ENCODE results near the gene TMPRSS11B. TPM values are rescaled to one million over a fixed set of nuclear protein-coding genes. Genes with fewer than 3 reads are reported as not detected.

The TMPRSS11B gene
- total and polyA plus RNA-seq, 2 of the 13 experiments (the other 11 are each of a cell fraction or from before 2014, with no cell fraction given): not detected

- Histone ChIP-seq H3K27ac (ENCODE audit: extremely low read length, insufficient read depth, low read length) (no peak overlapping the region), H3K9me3 (ENCODE audit: low read length) (no peaks in the 10 kb centered on the region; the same call in 1 of the 2 replicates), H3K79me2 (ENCODE audit: insufficient read depth, low read length) (no peaks in the 10 kb centered on the region), H3K4me3 (replicated peaks in 1 of 3; ENCODE audit: insufficient read depth in 1 of 3, low read depth in 2 of 3, low read length in 3 of 3) (no peak overlapping the region), H3K4me2 (ENCODE audit: low read depth, low read length) (no peak overlapping the region), H3K9ac (ENCODE audit: insufficient read depth, low read depth, low read length) (no peak overlapping the region), H2AFZ (ENCODE audit: low read length) (no peak overlapping the region), H4K20me1 (ENCODE audit: insufficient read depth, low read length) (no peaks in the 10 kb centered on the region), H3K27me3 (ENCODE audit: control insufficient read depth in 1 of 2, insufficient read depth in 2 of 2, low read length in 2 of 2) (no peaks in the 10 kb centered on the region; a peak in 1 of 5 replicates), H3K4me1 (ENCODE audit: insufficient read depth, low read length) (no peaks in the 10 kb centered on the region), H3K36me3 (replicated peaks in 1 of 2; ENCODE audit: control insufficient read depth in 1 of 2, insufficient read depth in 2 of 2, low read length in 2 of 2) (no peaks in the 10 kb centered on the region)
- ATAC-seq: no peak
- ChIA-PET POLR2A (no interaction called here), CTCF (ENCODE audit: low intra/inter-chr PET ratio, low total read pairs) (no interaction called here)
- 3% methylated on average over 2 of the region's 2 CpGs for WGBS (ENCODE audit: low lambda C conversion rate)
- TF ChIP-seq ZNF746 (CRISPR knock-in tag; IDR thresholded peaks at IDR 0.05) (no peak), SP4 (CRISPR knock-in tag; IDR thresholded peaks at IDR 0.05) (no peak), RXRB (CRISPR knock-in tag; IDR thresholded peaks at IDR 0.05; ENCODE audit: borderline replicate concordance) (no peak), ZNF207 (IDR thresholded peaks at IDR 0.05; ENCODE audit: borderline replicate concordance) (no peak), REL (CRISPR knock-in tag; conservative IDR thresholded peaks at IDR 0.05) (no peak)
- TF ChIP-seq, protein P1, sequence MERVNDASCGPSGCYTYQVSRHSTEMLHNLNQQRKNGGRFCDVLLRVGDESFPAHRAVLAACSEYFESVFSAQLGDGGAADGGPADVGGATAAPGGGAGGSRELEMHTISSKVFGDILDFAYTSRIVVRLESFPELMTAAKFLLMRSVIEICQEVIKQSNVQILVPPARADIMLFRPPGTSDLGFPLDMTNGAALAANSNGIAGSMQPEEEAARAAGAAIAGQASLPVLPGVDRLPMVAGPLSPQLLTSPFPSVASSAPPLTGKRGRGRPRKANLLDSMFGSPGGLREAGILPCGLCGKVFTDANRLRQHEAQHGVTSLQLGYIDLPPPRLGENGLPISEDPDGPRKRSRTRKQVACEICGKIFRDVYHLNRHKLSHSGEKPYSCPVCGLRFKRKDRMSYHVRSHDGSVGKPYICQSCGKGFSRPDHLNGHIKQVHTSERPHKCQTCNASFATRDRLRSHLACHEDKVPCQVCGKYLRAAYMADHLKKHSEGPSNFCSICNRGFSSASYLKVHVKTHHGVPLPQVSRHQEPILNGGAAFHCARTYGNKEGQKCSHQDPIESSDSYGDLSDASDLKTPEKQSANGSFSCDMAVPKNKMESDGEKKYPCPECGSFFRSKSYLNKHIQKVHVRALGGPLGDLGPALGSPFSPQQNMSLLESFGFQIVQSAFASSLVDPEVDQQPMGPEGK (CRISPR knock-in tag; IDR thresholded peaks at IDR 0.05): no peak
- in situ Hi-C loops (cut with HindIII; ENCODE audit: extremely low pct_ligation_motif_present, low pct_unique_long_range_greater_than_20kb): no loop called here
- no peak for FAIRE-seq
- DNase-seq (ENCODE audit: low spot score): no peak
- no TSS peak for BruUV-seq (replicated peaks)
- intact Hi-C loops (cut with micrococcal nuclease; ENCODE audit: unreplicated experiment): no loop called here
Measured at GRCh38 chr4:68288393-68288740, 42.9 kb upstream of the TMPRSS11B start.

GRCh38 chr4:68287704-68288392, 42.4 kb upstream of the TMPRSS11B start:
- DNase-seq (ENCODE audit: low spot score) (no peak), FAIRE-seq (no peak), ATAC-seq (no peak)
- H3K4me2 ChIP-seq (ENCODE audit: low read depth, low read length): no peak overlapping the region
- ChIA-PET CTCF (ENCODE audit: low intra/inter-chr PET ratio, low total read pairs) (no interaction called here), POLR2A (no interaction called here)
- in situ Hi-C loops (cut with HindIII; ENCODE audit: extremely low pct_ligation_motif_present, low pct_unique_long_range_greater_than_20kb) (no loop called here), intact Hi-C loops (cut with micrococcal nuclease; ENCODE audit: unreplicated experiment) (no loop called here)
- no peaks in the 10 kb centered on the region for H3K79me2 ChIP-seq (ENCODE audit: insufficient read depth, low read length)
- 41% methylated on average over 3 of the region's 3 CpGs for WGBS (ENCODE audit: low lambda C conversion rate)
- H3K4me1 ChIP-seq (ENCODE audit: insufficient read depth, low read length): peaks cover 2% of the 10 kb centered on the region
- H3K4me3 ChIP-seq (replicated peaks in 1 of 3; ENCODE audit: insufficient read depth in 1 of 3, low read depth in 2 of 3, low read length in 3 of 3): no peak overlapping the region
- no peaks in the 10 kb centered on the region for H3K36me3 ChIP-seq (replicated peaks in 1 of 2; ENCODE audit: control insufficient read depth in 1 of 2, insufficient read depth in 2 of 2, low read length in 2 of 2)
- H3K27ac ChIP-seq (ENCODE audit: extremely low read length, insufficient read depth, low read length): no peak overlapping the region
- no peaks in the 10 kb centered on the region; a peak in 1 of 5 replicates for H3K27me3 ChIP-seq (ENCODE audit: control insufficient read depth in 1 of 2, insufficient read depth in 2 of 2, low read length in 2 of 2)
- H2AFZ ChIP-seq (ENCODE audit: low read length): no peak overlapping the region
- H3K9ac ChIP-seq (ENCODE audit: insufficient read depth, low read depth, low read length): no peak overlapping the region
- no peaks in the 10 kb centered on the region for H4K20me1 ChIP-seq (ENCODE audit: insufficient read depth, low read length)
- no TSS peak for BruUV-seq (replicated peaks)
- H3K9me3 ChIP-seq (ENCODE audit: low read length): no peaks in the 10 kb centered on the region; the same call in 1 of the 2 replicates
- TF ChIP-seq SMYD3 (CRISPR knock-in tag; IDR thresholded peaks at IDR 0.05) (no peak), KDM5A (IDR thresholded peaks at IDR 0.05; ENCODE audit: borderline replicate concordance, low read length) (no peak), ZNF616 (CRISPR knock-in tag; IDR thresholded peaks at IDR 0.05; ENCODE audit: low read depth) (no peak), SRF (IDR thresholded peaks at IDR 0.05; ENCODE audit: low read depth, low read length) (no peak), SOX5 (CRISPR knock-in tag; IDR thresholded peaks at IDR 0.05; ENCODE audit: borderline replicate concordance) (no peak), WIZ (CRISPR knock-in tag; IDR thresholded peaks at IDR 0.05) (no peak), ARID5B (CRISPR knock-in tag; IDR thresholded peaks at IDR 0.05) (no peak), ERF (CRISPR knock-in tag; IDR thresholded peaks at IDR 0.05) (no peak)
